SK-N-SH treated with all-trans-retinoic acid at 6 μM for 48 hours (cell line): ENCODE data around the gene OR10S1.

Experiments used
- ATAC-seq: fragments of 200-7000 bp; cut with Tn5 transposase; 3 replicates; pipeline ENCODE4 v1.9.1; 2020; ENCODE audit warnings: mild to moderate bottlenecking, moderate library complexity
- CSDC2 ChIP-seq: fragments of 250-450 bp; sonication (Bioruptor Pico); IDR thresholded peaks from 2 replicates; pipeline ENCODE4 v1.5.0; 2020; ENCODE audit warnings: mild to moderate bottlenecking, moderate library complexity
- GLIS3 ChIP-seq: fragments of 250-450 bp; sonication (Bioruptor Pico); IDR thresholded peaks from 2 replicates; pipeline ENCODE4 v1.5.0; 2020; ENCODE audit warnings: mild to moderate bottlenecking, moderate library complexity
- OSR1 ChIP-seq: fragments of 250-450 bp; sonication (Bioruptor Pico); IDR thresholded peaks from 2 replicates; pipeline ENCODE4 v1.8.0; 2022; ENCODE audit warnings: moderate library complexity, mild to moderate bottlenecking, inconsistent platforms
- PPARA ChIP-seq: fragments of 250-450 bp; sonication (Bioruptor Pico); IDR thresholded peaks from 2 replicates; pipeline ENCODE4 v1.5.0; 2020; ENCODE audit warnings: mild to moderate bottlenecking, borderline replicate concordance
- RARB ChIP-seq: fragments of 250-450 bp; sonication (Bioruptor Pico); IDR thresholded peaks from 2 replicates; pipeline ENCODE4 v1.8.0; 2021; ENCODE audit warnings: mild to moderate bottlenecking, moderate library complexity
- SNAI2 ChIP-seq: fragments of 250-450 bp; sonication (Bioruptor Pico); IDR thresholded peaks from 2 replicates; pipeline ENCODE4 v1.5.0; 2020; ENCODE audit warnings: mild to moderate bottlenecking, moderate library complexity
- TCF4 ChIP-seq: fragments of 250-450 bp; sonication (Bioruptor Pico); IDR thresholded peaks from 2 replicates; pipeline ENCODE4 v1.8.0; 2021; ENCODE audit warnings: mild to moderate bottlenecking, moderate library complexity, borderline replicate concordance
- TOX ChIP-seq: fragments of 250-450 bp; sonication (Bioruptor Pico); IDR thresholded peaks from 2 replicates; pipeline ENCODE4 v1.8.0; 2021; ENCODE audit warnings: mild to moderate bottlenecking, moderate library complexity, borderline replicate concordance
- ZFP30 ChIP-seq: fragments of 450-650 bp; formaldehyde crosslinking; IDR thresholded peaks from 2 replicates; pipeline ENCODE4 v1.5.0; 2022; ENCODE audit warnings: mild to moderate bottlenecking, moderate library complexity
- ZNF70 ChIP-seq: fragments of 450-650 bp; formaldehyde crosslinking; IDR thresholded peaks from 2 replicates; pipeline ENCODE4 v1.5.0; 2020; ENCODE audit warnings: mild to moderate bottlenecking, moderate library complexity
- ZNF8 ChIP-seq: fragments of 450-650 bp; formaldehyde crosslinking; IDR thresholded peaks from 2 replicates; pipeline ENCODE4 v1.5.0; 2020; ENCODE audit warnings: mild to moderate bottlenecking, moderate library complexity
- TF ChIP-seq, protein P1 (sequence below): fragments of 250-450 bp; sonication (Bioruptor Pico); IDR thresholded peaks from 2 replicates; pipeline ENCODE4 v1.5.1; 2021; ENCODE audit warnings: mild to moderate bottlenecking, moderate library complexity
- TF ChIP-seq, protein P2 (sequence below): fragments of 250-450 bp; sonication (Bioruptor Pico); IDR thresholded peaks from 2 replicates; pipeline ENCODE4 v1.5.0; 2020; ENCODE audit warnings: mild to moderate bottlenecking, moderate library complexity
- TF ChIP-seq, protein P3 (sequence below): fragments of 250-450 bp; sonication (Bioruptor Pico); IDR thresholded peaks from 2 replicates; pipeline ENCODE4 v1.5.1; 2020; ENCODE audit warnings: low read depth, mild to moderate bottlenecking, moderate library complexity
- TF ChIP-seq, protein P4 (sequence below): fragments of 250-450 bp; sonication (Bioruptor Pico); IDR thresholded peaks from 2 replicates; pipeline ENCODE4 v1.8.0; 2020; ENCODE audit warnings: mild to moderate bottlenecking, moderate library complexity, borderline replicate concordance

OR10S1 gene

DNA sequence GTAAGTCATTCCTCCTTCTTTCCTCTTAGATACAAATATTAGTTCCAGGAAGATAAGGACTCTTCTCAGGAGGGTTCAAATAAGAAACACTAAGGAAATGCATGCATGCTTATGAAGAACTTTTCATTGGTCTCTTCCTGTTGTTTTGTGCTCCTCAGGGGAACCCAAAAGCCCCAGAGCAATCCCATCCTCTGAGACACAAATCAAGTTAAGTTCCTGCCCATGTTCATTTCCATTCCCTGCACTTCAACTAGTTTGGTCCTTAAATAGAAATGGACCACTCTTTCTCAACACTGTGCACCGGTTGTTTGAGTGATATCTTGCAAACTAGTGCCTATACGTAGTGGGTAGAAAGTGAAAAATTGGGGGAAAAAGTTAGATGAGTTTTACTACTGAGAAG is 35.1 kb upstream of the OR10S1 start, which contains the start of gene OR10G4:
TSS of gene OR10G4 (plus strand) at position 301 of the 400 bp plus-strand sequence. CDS start 2,578 bp downstream, outside the sequence.
- TF ChIP-seq OSR1 (CRISPR knock-in tag) (no peak), ZFP30 (CRISPR knock-in tag) (no peak), TOX (CRISPR knock-in tag) (no peak)
- TF ChIP-seq, protein P1, sequence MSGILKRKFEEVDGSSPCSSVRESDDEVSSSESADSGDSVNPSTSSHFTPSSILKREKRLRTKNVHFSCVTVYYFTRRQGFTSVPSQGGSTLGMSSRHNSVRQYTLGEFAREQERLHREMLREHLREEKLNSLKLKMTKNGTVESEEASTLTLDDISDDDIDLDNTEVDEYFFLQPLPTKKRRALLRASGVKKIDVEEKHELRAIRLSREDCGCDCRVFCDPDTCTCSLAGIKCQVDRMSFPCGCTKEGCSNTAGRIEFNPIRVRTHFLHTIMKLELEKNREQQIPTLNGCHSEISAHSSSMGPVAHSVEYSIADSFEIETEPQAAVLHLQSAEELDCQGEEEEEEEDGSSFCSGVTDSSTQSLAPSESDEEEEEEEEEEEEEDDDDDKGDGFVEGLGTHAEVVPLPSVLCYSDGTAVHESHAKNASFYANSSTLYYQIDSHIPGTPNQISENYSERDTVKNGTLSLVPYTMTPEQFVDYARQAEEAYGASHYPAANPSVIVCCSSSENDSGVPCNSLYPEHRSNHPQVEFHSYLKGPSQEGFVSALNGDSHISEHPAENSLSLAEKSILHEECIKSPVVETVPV (CRISPR knock-in tag), result no peak
- TF ChIP-seq, protein P2, sequence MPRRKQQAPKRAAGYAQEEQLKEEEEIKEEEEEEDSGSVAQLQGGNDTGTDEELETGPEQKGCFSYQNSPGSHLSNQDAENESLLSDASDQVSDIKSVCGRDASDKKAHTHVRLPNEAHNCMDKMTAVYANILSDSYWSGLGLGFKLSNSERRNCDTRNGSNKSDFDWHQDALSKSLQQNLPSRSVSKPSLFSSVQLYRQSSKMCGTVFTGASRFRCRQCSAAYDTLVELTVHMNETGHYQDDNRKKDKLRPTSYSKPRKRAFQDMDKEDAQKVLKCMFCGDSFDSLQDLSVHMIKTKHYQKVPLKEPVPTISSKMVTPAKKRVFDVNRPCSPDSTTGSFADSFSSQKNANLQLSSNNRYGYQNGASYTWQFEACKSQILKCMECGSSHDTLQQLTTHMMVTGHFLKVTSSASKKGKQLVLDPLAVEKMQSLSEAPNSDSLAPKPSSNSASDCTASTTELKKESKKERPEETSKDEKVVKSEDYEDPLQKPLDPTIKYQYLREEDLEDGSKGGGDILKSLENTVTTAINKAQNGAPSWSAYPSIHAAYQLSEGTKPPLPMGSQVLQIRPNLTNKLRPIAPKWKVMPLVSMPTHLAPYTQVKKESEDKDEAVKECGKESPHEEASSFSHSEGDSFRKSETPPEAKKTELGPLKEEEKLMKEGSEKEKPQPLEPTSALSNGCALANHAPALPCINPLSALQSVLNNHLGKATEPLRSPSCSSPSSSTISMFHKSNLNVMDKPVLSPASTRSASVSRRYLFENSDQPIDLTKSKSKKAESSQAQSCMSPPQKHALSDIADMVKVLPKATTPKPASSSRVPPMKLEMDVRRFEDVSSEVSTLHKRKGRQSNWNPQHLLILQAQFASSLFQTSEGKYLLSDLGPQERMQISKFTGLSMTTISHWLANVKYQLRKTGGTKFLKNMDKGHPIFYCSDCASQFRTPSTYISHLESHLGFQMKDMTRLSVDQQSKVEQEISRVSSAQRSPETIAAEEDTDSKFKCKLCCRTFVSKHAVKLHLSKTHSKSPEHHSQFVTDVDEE (CRISPR knock-in tag), result no peak
- no peak for ATAC-seq

DNA sequence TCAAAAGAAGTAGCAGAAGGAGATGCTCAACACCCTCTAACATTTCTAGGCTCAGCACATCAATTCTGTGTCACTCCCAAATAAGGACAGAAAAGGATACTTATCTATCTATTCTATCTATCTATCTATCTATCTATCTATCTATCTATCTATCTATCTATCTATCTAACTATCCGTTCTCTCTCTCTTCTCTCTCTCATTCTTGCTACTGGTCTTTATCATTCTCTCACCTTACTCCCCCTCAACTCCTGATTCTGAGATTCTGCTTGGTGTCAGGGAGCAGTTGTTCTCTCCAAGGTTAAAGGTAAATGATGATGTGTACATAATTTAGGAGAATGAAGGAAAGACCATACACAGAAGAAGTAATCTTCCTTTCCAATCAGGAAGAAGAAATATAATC is 17.5 kb upstream of the OR10S1 start, which contains the start of gene OR10G6:
TSS of gene OR10G6 (minus strand) at position 43 of the 400 bp plus-strand sequence. CDS start at position 43, 0 bp downstream.
- ATAC-seq, result no peak
- TF ChIP-seq CSDC2 (CRISPR knock-in tag) (no peak), RARB (CRISPR knock-in tag) (no peak), TCF4 (CRISPR knock-in tag) (no peak), SNAI2 (CRISPR knock-in tag) (no peak), ZFP30 (CRISPR knock-in tag) (no peak), PPARA (CRISPR knock-in tag) (no peak), ZNF70 (CRISPR knock-in tag) (no peak), GLIS3 (CRISPR knock-in tag) (no peak)

DNA sequence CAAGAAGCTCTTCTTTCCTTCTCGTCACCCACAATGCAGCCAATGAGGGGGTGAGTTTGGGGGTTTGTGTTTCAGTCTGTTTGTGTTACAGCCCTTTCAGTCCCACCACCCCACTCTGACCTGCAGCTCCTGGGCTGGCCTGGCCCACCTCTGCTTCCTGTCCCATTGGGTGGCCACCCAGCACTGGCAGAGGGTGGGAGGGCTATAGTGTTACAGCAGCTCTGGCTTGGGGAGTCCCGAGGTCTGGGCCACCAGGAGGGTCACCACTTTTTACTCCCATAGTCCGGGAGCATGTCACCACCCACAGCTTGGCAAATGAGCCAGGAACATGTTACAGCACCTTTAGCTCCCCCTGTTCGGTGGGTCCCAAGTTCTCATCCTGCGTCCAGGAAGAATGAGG is 1.7 kb upstream of the OR10S1 start:
- ATAC-seq, result no peak

DNA sequence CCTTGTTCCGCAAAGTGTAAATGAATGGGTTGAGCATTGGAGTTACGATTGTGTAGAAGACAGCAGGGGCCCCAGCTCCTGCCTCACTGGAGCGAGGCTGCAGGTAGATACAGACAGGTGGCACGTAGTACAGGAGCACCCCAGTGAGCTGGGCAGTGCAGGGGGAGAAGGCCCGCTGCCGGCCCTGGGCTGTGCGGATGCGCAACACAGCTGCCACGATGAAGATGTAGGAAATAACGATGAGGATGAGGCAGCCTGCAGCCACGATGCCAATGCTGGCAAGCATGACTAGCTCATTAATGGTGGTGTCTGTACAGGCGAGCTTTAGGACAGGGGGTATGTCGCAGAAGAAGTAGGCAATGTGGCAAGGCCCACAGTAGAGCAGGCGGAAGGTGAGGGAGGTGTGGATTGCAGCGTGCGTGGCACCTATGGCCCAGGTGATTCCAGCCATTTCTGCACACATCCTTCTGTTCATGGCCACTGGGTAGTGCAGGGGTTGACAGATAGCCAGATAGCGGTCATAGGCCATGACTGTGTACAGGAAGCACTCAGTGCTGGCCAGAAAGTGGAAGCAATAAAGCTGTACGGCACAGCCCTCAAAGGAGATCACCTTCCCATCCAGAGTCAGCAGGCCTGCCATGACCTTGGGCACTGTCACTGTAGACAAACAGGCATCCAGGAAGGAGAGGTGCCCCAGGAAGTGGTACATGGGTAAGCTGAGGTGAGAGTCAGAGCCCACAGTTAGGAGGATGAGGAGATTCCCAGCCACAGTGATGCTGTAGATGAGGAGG is 616 bp downstream of the OR10S1 start:
- no peak for ATAC-seq
- TF ChIP-seq SNAI2 (CRISPR knock-in tag) (no peak), ZFP30 (CRISPR knock-in tag) (no peak), CSDC2 (CRISPR knock-in tag) (no peak)
- TF ChIP-seq, protein P3, sequence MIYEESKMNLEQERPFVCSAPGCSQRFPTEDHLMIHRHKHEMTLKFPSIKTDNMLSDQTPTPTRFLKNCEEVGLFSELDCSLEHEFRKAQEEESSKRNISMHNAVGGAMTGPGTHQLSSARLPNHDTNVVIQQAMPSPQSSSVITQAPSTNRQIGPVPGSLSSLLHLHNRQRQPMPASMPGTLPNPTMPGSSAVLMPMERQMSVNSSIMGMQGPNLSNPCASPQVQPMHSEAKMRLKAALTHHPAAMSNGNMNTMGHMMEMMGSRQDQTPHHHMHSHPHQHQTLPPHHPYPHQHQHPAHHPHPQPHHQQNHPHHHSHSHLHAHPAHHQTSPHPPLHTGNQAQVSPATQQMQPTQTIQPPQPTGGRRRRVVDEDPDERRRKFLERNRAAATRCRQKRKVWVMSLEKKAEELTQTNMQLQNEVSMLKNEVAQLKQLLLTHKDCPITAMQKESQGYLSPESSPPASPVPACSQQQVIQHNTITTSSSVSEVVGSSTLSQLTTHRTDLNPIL, result no peak

More for the DNA sequence above, 1.7 kb upstream of the OR10S1 start:
- TF ChIP-seq PPARA (CRISPR knock-in tag), result no peak
- no peak for TF ChIP-seq ZNF70 (CRISPR knock-in tag)
- no peak for TF ChIP-seq TCF4 (CRISPR knock-in tag)
- TF ChIP-seq TOX (CRISPR knock-in tag), result no peak
- TF ChIP-seq, protein P4, sequence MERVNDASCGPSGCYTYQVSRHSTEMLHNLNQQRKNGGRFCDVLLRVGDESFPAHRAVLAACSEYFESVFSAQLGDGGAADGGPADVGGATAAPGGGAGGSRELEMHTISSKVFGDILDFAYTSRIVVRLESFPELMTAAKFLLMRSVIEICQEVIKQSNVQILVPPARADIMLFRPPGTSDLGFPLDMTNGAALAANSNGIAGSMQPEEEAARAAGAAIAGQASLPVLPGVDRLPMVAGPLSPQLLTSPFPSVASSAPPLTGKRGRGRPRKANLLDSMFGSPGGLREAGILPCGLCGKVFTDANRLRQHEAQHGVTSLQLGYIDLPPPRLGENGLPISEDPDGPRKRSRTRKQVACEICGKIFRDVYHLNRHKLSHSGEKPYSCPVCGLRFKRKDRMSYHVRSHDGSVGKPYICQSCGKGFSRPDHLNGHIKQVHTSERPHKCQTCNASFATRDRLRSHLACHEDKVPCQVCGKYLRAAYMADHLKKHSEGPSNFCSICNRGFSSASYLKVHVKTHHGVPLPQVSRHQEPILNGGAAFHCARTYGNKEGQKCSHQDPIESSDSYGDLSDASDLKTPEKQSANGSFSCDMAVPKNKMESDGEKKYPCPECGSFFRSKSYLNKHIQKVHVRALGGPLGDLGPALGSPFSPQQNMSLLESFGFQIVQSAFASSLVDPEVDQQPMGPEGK (CRISPR knock-in tag), result no peak
- TF ChIP-seq, protein P1 (CRISPR knock-in tag), result no peak
- no peak for TF ChIP-seq ZNF8 (CRISPR knock-in tag)
